ENCODE results near the gene TERT. TPM values are rescaled to one million over a fixed set of nuclear protein-coding genes. Genes with fewer than 3 reads are reported as not detected.

Gene TERT
- polyA plus RNA-seq, 1 donor from 2014 or later = not detected

GRCh38 chr5:1322036-1322900 is 27.4 kb upstream of the TERT start:
- Histone ChIP-seq H3K9me2 (ENCODE audit: insufficient read depth, low read length) (no peaks in the 10 kb centered on the region), H3K27ac (ENCODE audit: low read length) (no peak overlapping the region), H3F3A (ENCODE audit: insufficient read depth, low read length, poor library complexity, severe bottlenecking) (no peaks in the 10 kb centered on the region), H2AFZ (ENCODE audit: low read depth, low read length) (no peak overlapping the region), H4K20me1 (ENCODE audit: insufficient read depth) (no peaks in the 10 kb centered on the region), H3K9me3 (ENCODE audit: low read length) (no peaks in the 10 kb centered on the region), H3K4me2 (ENCODE audit: low read length) (no peak overlapping the region), H3K4me3 (ENCODE audit: low read length) (no peak overlapping the region), H3K36me3 (ENCODE audit: insufficient read depth, low read length) (no peaks in the 10 kb centered on the region), H3K27me3 (ENCODE audit: insufficient read depth, low read depth, low read length) (no peaks in the 10 kb centered on the region), H3K9ac (ENCODE audit: low read length) (no peak overlapping the region), H3K79me2 (replicated peaks; ENCODE audit: insufficient read depth, low read length) (no peaks in the 10 kb centered on the region)
- TF ChIP-seq EP300 (conservative IDR thresholded peaks at IDR 0.05; ENCODE audit: poor library complexity, severe bottlenecking) = no peak
- no peak for TF ChIP-seq RAD21 (conservative IDR thresholded peaks at IDR 0.05)
- TF ChIP-seq REST (IDR thresholded peaks at IDR 0.05; ENCODE audit: borderline replicate concordance) = no peak
- TF ChIP-seq SMC3 (conservative IDR thresholded peaks at IDR 0.05; ENCODE audit: poor library complexity) = no peak
- no peak for TF ChIP-seq POLR2AphosphoS5 (IDR thresholded peaks at IDR 0.05)
- no peak for TF ChIP-seq CTCF (IDR thresholded peaks at IDR 0.05; ENCODE audit: poor library complexity, severe bottlenecking)

- Histone ChIP-seq H3K9me3 (ENCODE audit: low read length) (no peaks in the 10 kb centered on the region), H4K20me1 (ENCODE audit: insufficient read depth) (no peaks in the 10 kb centered on the region), H3K27me3 (ENCODE audit: insufficient read depth, low read depth, low read length) (no peaks in the 10 kb centered on the region), H3K27ac (ENCODE audit: low read length) (no peak overlapping the region), H3K36me3 (ENCODE audit: insufficient read depth, low read length) (no peaks in the 10 kb centered on the region), H3K4me3 (ENCODE audit: low read length) (no peak overlapping the region), H3K9ac (ENCODE audit: low read length) (no peak overlapping the region), H2AFZ (ENCODE audit: low read depth, low read length) (no peak overlapping the region), H3K4me2 (ENCODE audit: low read length) (no peak overlapping the region), H3K79me2 (replicated peaks; ENCODE audit: insufficient read depth, low read length) (no peaks in the 10 kb centered on the region), H3F3A (ENCODE audit: insufficient read depth, low read length, poor library complexity, severe bottlenecking) (no peaks in the 10 kb centered on the region), H3K9me2 (ENCODE audit: insufficient read depth, low read length) (no peaks in the 10 kb centered on the region)
- TF ChIP-seq REST (IDR thresholded peaks at IDR 0.05; ENCODE audit: borderline replicate concordance) = no peak
Measured at GRCh38 chr5:1321576-1321975, 26.7 kb upstream of the TERT start.

All from neural cell (in vitro differentiated cells).